Body of pancreas (tissue), 4 donors: ENCODE measurements around the gene LGI2. TPM values are rescaled to one million over a fixed set of nuclear protein-coding genes. Genes with fewer than 3 reads are reported as not detected.

Source experiments
- ATAC-seq: fragments of 150-250 bp; one replicate; pipeline ENCODE4 v1.9.1; 2016
- DNase-seq, 4 donors: peaks; one replicate each; pipeline ENCODE4 v3.0.0-alpha.2; 2019
- H3K27ac ChIP-seq, 4 donors: fragments of 200-600 bp; sonication (generic); 1 replicate in 3 of 4; 2 replicates in 1 of 4; pipeline versions ENCODE4 v1.5.1 to v1.6.1; 2016 to 2019; ENCODE audit warnings: mild to moderate bottlenecking in 1 of 4, mixed read lengths in 1 of 4, moderate library complexity in 1 of 4
- H3K27me3 ChIP-seq, 2 donors: fragments of 200-600 bp; sonication (generic); one replicate each; pipeline ENCODE4 v1.6.0; 2016; ENCODE audit warnings: mild to moderate bottlenecking in 1 of 2
- H3K36me3 ChIP-seq, 2 donors: fragments of 200-600 bp; sonication (generic); replicated peaks in 1 of 2; 2 replicates each; pipeline ENCODE4 v1.5.1; 2016; ENCODE audit warnings: low read depth in 2 of 2; ENCODE audit not compliant: insufficient read depth in 1 of 2
- H3K4me1 ChIP-seq: fragments of 200-600 bp; sonication (generic); one replicate; pipeline ENCODE4 v1.6.0; 2016
- H3K4me3 ChIP-seq, 2 donors: fragments of 200-600 bp; sonication (generic); 1 replicate in 1 of 2; 2 replicates in 1 of 2; pipeline ENCODE4 v1.5.1; 2016 to 2019
- H3K9me3 ChIP-seq, 3 donors: fragments of 200-600 bp; sonication (generic); 1 replicate in 2 of 3; 2 replicates in 1 of 3; pipeline ENCODE4 v1.5.1; 2016
- CTCF ChIP-seq, 7 experiments: fragments of 450-650 bp in 4 of 7; fragments of 200-600 bp in 3 of 7; sonication (generic) in 3 of 7; IDR thresholded peaks; one replicate each; pipeline ENCODE4 v1.5.1; 2016 to 2019; ENCODE audit warnings: antibody characterized with exemption in 7 of 7
- POLR2A ChIP-seq, 3 donors: fragments of 450-650 bp; IDR thresholded peaks; one replicate each; pipeline ENCODE4 v1.6.1; 2016; ENCODE audit warnings: antibody characterized with exemption in 3 of 3, mild to moderate bottlenecking in 2 of 3
- WGBS, 2 donors: methylation state at CpG; one replicate each; pipeline ENCODE4 v1.1.5; 2017; 5-methylcytosine and 5-hydroxymethylcytosine counted together
- intact Hi-C: fragments of 100-400 bp; cut with DNase I; formaldehyde crosslinking; loops from one replicate; pipeline ENCODE4 v1.15.1; 2023
- total RNA-seq, 2 donors: library from RNA; depleted of rRNA; stranded (reverse); fragments of >200 nt; gene quantifications; one replicate each; pipeline ENCODE4 v1.1.0, GENCODE V29; 2016

Gene LGI2
- total RNA-seq, 2 donors from 2014 or later, result 0.78 to 2.0 TPM

GRCh38 chr4:24963277-24963676, 67.5 kb downstream of the LGI2 start:
- 54 to 63% methylated on average over 2 of the region's 2 CpGs for WGBS, 2 donors
- no peaks in the 10 kb centered on the region for H3K27me3 ChIP-seq
- H3K9me3 ChIP-seq, result no peaks in the 10 kb centered on the region
- no peaks in the 10 kb centered on the region for H3K4me1 ChIP-seq
- no peak for DNase-seq
- no peak overlapping the region for H3K4me3 ChIP-seq
- H3K36me3 ChIP-seq, result no peaks in the 10 kb centered on the region
- TF ChIP-seq CTCF (IDR thresholded peaks at IDR 0.05) (no peak), POLR2A (IDR thresholded peaks at IDR 0.05) (no peak)
- no peak for ATAC-seq
- intact Hi-C loops, result no loop called here
- H3K27ac ChIP-seq, result no peak overlapping the region

GRCh38 chr4:24957886-24958285, 72.9 kb downstream of the LGI2 start:
- intact Hi-C loops, result no loop called here
- DNase-seq (no peak), ATAC-seq (no peak)
- H3K9me3 ChIP-seq, result no peaks in the 10 kb centered on the region
- 62% methylated on average over 2 of the region's 2 CpGs; no CpG with 5 or more reads in 1 of the 2 donors for WGBS, 2 donors
- TF ChIP-seq POLR2A (IDR thresholded peaks at IDR 0.05) (no peak), CTCF (IDR thresholded peaks at IDR 0.05) (no peak)
- H3K4me1 ChIP-seq, result no peaks in the 10 kb centered on the region
- H3K27me3 ChIP-seq, result no peaks in the 10 kb centered on the region
- no peak overlapping the region for H3K4me3 ChIP-seq
- no peaks in the 10 kb centered on the region for H3K36me3 ChIP-seq
- H3K27ac ChIP-seq, result no peak overlapping the region

GRCh38 chr4:24956763-24957162, 74.0 kb downstream of the LGI2 start:
- Histone ChIP-seq H3K4me3 (no peak overlapping the region), H3K36me3 (no peaks in the 10 kb centered on the region), H3K27ac (no peak overlapping the region), H3K27me3 (no peaks in the 10 kb centered on the region), H3K9me3 (no peaks in the 10 kb centered on the region), H3K4me1 (no peaks in the 10 kb centered on the region)
- no peak for TF ChIP-seq CTCF (IDR thresholded peaks at IDR 0.05)
- TF ChIP-seq POLR2A (IDR thresholded peaks at IDR 0.05), result no peak
- WGBS, 2 donors, result 83 to 89% methylated on average over 2 of the region's 2 CpGs
- no peak for ATAC-seq
- no peak for DNase-seq
- intact Hi-C loops, result no loop called here

- no peaks in the 10 kb centered on the region for H3K27me3 ChIP-seq
- TF ChIP-seq POLR2A (IDR thresholded peaks at IDR 0.05) (no peak), CTCF (IDR thresholded peaks at IDR 0.05) (no peak)
- DNase-seq (no peak), ATAC-seq (no peak)
- no peak overlapping the region for H3K27ac ChIP-seq
- H3K4me3 ChIP-seq, result no peak overlapping the region
- intact Hi-C loops, result no loop called here
- WGBS, 2 donors, result 88 to 92% methylated on average over 2 of the region's 2 CpGs
- no peaks in the 10 kb centered on the region for H3K9me3 ChIP-seq
- no peaks in the 10 kb centered on the region for H3K36me3 ChIP-seq
- no peaks in the 10 kb centered on the region for H3K4me1 ChIP-seq
Observed at GRCh38 chr4:24956091-24956490, 74.7 kb downstream of the LGI2 start.

- ATAC-seq (no peak), DNase-seq (no peak)
- H3K4me1 ChIP-seq, result no peaks in the 10 kb centered on the region
- H3K4me3 ChIP-seq, result no peak overlapping the region
- 85 to 89% methylated on average over 4 of the region's 4 CpGs for WGBS, 2 donors
- no peak overlapping the region for H3K27ac ChIP-seq
- TF ChIP-seq POLR2A (IDR thresholded peaks at IDR 0.05), result no peak
- no peak for TF ChIP-seq CTCF (IDR thresholded peaks at IDR 0.05)
- no peaks in the 10 kb centered on the region for H3K27me3 ChIP-seq
- H3K36me3 ChIP-seq, result no peaks in the 10 kb centered on the region
- H3K9me3 ChIP-seq, result no peaks in the 10 kb centered on the region
- intact Hi-C loops, result no loop called here
Observed at GRCh38 chr4:24952667-24953066, 78.1 kb downstream of the LGI2 start.
